ENCODE measurements around the gene XBP1. TPM values are rescaled to one million over a fixed set of nuclear protein-coding genes. Genes with fewer than 3 reads are reported as not detected.

Gene XBP1
- total and polyA plus RNA-seq, 2 of the 13 experiments (the other 11 are each of a cell fraction or from before 2014, with no cell fraction given): 416 to 427 TPM

DNA sequence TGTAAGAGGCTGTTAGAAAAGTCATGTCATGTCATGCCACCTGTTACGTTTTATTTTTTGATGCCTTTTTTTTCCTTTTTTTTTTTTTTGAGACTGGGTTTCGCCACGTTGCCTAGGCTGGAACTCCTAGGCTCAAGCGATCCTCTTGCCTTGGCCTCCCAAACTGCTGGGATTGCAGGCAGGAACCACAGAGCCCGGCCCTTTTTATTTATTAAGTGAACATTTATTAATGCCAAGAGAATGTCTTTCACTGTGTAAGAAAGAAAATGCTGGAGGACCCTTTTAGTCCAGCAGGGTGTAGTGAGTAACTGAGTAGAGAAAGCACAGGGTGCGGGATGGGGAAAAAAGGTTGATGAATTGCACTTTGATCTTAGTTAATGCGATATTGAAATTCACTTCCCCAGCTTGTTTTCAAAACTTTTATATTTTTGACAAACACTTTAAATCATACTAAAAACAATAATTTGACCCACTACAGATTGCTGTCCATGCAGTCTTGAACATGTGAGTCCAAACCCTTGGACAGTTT, 2.3 kb upstream of the XBP1 start:
- Histone ChIP-seq H4K20me1 (ENCODE audit: insufficient read depth, low read length) (peaks cover 6% of the 10 kb centered on the region), H3K27me3 (ENCODE audit: control insufficient read depth in 1 of 2, insufficient read depth in 2 of 2, low read length in 2 of 2) (no peaks in the 10 kb centered on the region; a peak in 1 of 5 replicates), H3K4me1 (ENCODE audit: insufficient read depth, low read length) (peaks cover 34% of the 10 kb centered on the region), H2AFZ (ENCODE audit: low read length) (no peak overlapping the region), H3K9ac (ENCODE audit: insufficient read depth, low read depth, low read length) (peak overlapping the region; percentile 99), H3K27ac (ENCODE audit: extremely low read length, insufficient read depth, low read length) (peak overlapping the region; percentile 98), H3K4me2 (ENCODE audit: low read depth, low read length) (peak overlapping the region; percentile 63), H3K4me3 (replicated peaks in 1 of 3; ENCODE audit: insufficient read depth in 1 of 3, low read depth in 2 of 3, low read length in 3 of 3) (peak overlapping the region in 1 of 3 experiments; percentile 82; a peak in 1 of 6 replicates), H3K9me3 (ENCODE audit: low read length) (no peaks in the 10 kb centered on the region), H3K36me3 (replicated peaks in 1 of 2; ENCODE audit: control insufficient read depth in 1 of 2, insufficient read depth in 2 of 2, low read length in 2 of 2) (peaks cover 2 to 10% of the 10 kb centered on the region in 2 experiments; a peak in 2 of 5 replicates), H3K79me2 (ENCODE audit: insufficient read depth, low read length) (peaks cover 41% of the 10 kb centered on the region)
- POLR2A ChIA-PET: interaction anchor here (0.9 to 20.4 kb wide), 5 partner anchors 10 to 26 kb away, joined by 3 to 945 read pairs (median 75); no protein-coding TSS in a partner anchor
- BruUV-seq (replicated peaks): no TSS peak
- no peak for FAIRE-seq
- peak; percentile 18; the same call in 2 of the 3 replicates for ATAC-seq
- peak; percentile 66 for DNase-seq (ENCODE audit: low spot score)
- 27% methylated on average over 7 of the region's 7 CpGs for WGBS (ENCODE audit: low lambda C conversion rate)
- intact Hi-C loops (cut with micrococcal nuclease; ENCODE audit: unreplicated experiment) (loop anchor here (1.0 kb wide), 2 partner anchors 9 to 27 kb away; no protein-coding TSS in a partner anchor), in situ Hi-C loops (cut with HindIII; ENCODE audit: extremely low pct_ligation_motif_present, low pct_unique_long_range_greater_than_20kb) (no loop called here)
- CTCF ChIA-PET (ENCODE audit: low intra/inter-chr PET ratio, low total read pairs): interaction anchor here (2.4 kb wide), 1 partner anchor 26 kb away, joined by 12 read pairs; no protein-coding TSS in a partner anchor
- no peak for TF ChIP-seq ZNF24 (IDR thresholded peaks at IDR 0.05)
- TF ChIP-seq, protein P1, sequence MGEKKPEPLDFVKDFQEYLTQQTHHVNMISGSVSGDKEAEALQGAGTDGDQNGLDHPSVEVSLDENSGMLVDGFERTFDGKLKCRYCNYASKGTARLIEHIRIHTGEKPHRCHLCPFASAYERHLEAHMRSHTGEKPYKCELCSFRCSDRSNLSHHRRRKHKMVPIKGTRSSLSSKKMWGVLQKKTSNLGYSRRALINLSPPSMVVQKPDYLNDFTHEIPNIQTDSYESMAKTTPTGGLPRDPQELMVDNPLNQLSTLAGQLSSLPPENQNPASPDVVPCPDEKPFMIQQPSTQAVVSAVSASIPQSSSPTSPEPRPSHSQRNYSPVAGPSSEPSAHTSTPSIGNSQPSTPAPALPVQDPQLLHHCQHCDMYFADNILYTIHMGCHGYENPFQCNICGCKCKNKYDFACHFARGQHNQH (CRISPR knock-in tag; IDR thresholded peaks at IDR 0.05): 0 out of 2 replicates have a peak, but pooled peaks have one; percentile 6
- TF ChIP-seq RAD21 (CRISPR knock-in tag; IDR thresholded peaks at IDR 0.05): peak; percentile 40; the same call in 1 of the 2 replicates
- TF ChIP-seq SMC3 (IDR thresholded peaks at IDR 0.05; ENCODE audit: low read length): peak; percentile 63
- TF ChIP-seq ZNF770 (CRISPR knock-in tag; IDR thresholded peaks at IDR 0.05): peak; percentile 68; the same call in 1 of the 2 replicates
- no peak for TF ChIP-seq ATF1 (CRISPR knock-in tag; IDR thresholded peaks at IDR 0.05)
- TF ChIP-seq SNAI1 (CRISPR knock-in tag; IDR thresholded peaks at IDR 0.05; ENCODE audit: borderline replicate concordance): 0 out of 2 replicates have a peak, but pooled peaks have one; percentile 67
- no peak for TF ChIP-seq ZNF768 (CRISPR knock-in tag; IDR thresholded peaks at IDR 0.05)
- TF ChIP-seq KDM6A (CRISPR knock-in tag; IDR thresholded peaks at IDR 0.05; ENCODE audit: low read depth): 0 out of 2 replicates have a peak, but pooled peaks have one; percentile 11
- TF ChIP-seq NR2F6 (IDR thresholded peaks at IDR 0.05): peak; percentile 1; the same call in 1 of the 2 replicates
- no peak for TF ChIP-seq NR2F6 (CRISPR knock-in tag; IDR thresholded peaks at IDR 0.05)
- TF ChIP-seq, protein P2, sequence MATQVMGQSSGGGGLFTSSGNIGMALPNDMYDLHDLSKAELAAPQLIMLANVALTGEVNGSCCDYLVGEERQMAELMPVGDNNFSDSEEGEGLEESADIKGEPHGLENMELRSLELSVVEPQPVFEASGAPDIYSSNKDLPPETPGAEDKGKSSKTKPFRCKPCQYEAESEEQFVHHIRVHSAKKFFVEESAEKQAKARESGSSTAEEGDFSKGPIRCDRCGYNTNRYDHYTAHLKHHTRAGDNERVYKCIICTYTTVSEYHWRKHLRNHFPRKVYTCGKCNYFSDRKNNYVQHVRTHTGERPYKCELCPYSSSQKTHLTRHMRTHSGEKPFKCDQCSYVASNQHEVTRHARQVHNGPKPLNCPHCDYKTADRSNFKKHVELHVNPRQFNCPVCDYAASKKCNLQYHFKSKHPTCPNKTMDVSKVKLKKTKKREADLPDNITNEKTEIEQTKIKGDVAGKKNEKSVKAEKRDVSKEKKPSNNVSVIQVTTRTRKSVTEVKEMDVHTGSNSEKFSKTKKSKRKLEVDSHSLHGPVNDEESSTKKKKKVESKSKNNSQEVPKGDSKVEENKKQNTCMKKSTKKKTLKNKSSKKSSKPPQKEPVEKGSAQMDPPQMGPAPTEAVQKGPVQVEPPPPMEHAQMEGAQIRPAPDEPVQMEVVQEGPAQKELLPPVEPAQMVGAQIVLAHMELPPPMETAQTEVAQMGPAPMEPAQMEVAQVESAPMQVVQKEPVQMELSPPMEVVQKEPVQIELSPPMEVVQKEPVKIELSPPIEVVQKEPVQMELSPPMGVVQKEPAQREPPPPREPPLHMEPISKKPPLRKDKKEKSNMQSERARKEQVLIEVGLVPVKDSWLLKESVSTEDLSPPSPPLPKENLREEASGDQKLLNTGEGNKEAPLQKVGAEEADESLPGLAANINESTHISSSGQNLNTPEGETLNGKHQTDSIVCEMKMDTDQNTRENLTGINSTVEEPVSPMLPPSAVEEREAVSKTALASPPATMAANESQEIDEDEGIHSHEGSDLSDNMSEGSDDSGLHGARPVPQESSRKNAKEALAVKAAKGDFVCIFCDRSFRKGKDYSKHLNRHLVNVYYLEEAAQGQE (IDR thresholded peaks at IDR 0.05; ENCODE audit: borderline replicate concordance in 1 of 2, low read depth in 1 of 2, low read length in 2 of 2): 0 out of 4 replicates have a peak, but pooled peaks of 1 of the 2 experiments have one; percentile 0
- no peak for TF ChIP-seq HOXD1 (CRISPR knock-in tag; IDR thresholded peaks at IDR 0.05)
- no peak for TF ChIP-seq TBL1XR1 (IDR thresholded peaks at IDR 0.05; ENCODE audit: borderline replicate concordance, low read length, partially characterized antibody)
- TF ChIP-seq KDM5A (IDR thresholded peaks at IDR 0.05; ENCODE audit: borderline replicate concordance, low read length): peak; percentile 42; the same call in 1 of the 2 replicates
- 0 out of 2 replicates have a peak, but pooled peaks have one; percentile 3 for TF ChIP-seq CREM (IDR thresholded peaks at IDR 0.05)
- no peak for TF ChIP-seq CREM (CRISPR knock-in tag; IDR thresholded peaks at IDR 0.05)
- no peak for TF ChIP-seq CREB1 (IDR thresholded peaks at IDR 0.05)
- TF ChIP-seq CREB1 (CRISPR knock-in tag; IDR thresholded peaks at IDR 0.05): peak; percentile 8; the same call in 1 of the 2 replicates
- TF ChIP-seq ZNF83 (CRISPR knock-in tag; IDR thresholded peaks at IDR 0.05; ENCODE audit: borderline replicate concordance): no peak

Data from HepG2 (cell line).